Skeletal muscle tissue (tissue), 4 donors: Measurements from ENCODE around the gene PSMC4. TPM values are rescaled to one million over a fixed set of nuclear protein-coding genes. Genes with fewer than 3 reads are reported as not detected.
"Not testable (repeated sequence)": the region's sequence is repeated elsewhere in the genome, so short reads cannot be mapped to it uniquely, and the experiment has no call there.

Experiments used
- H3K27ac ChIP-seq: one replicate; pipeline ENCODE4 v1.7.0; 2013; ENCODE audit warnings: mild to moderate bottlenecking, low read depth, low read length, inconsistent platforms
- H3K27me3 ChIP-seq, 3 donors: one replicate each; pipeline ENCODE4 v1.7.0; 2013; ENCODE audit warnings: low read length in 3 of 3; ENCODE audit not compliant: control insufficient read depth in 3 of 3, insufficient read depth in 3 of 3
- H3K36me3 ChIP-seq, 3 donors: one replicate each; pipeline ENCODE4 v1.7.0; 2013; ENCODE audit warnings: low read length in 3 of 3; ENCODE audit not compliant: control insufficient read depth in 3 of 3, insufficient read depth in 3 of 3
- H3K4me1 ChIP-seq, 3 donors: one replicate each; pipeline ENCODE4 v1.7.0; 2013; ENCODE audit warnings: low read length in 3 of 3, mild to moderate bottlenecking in 3 of 3; ENCODE audit not compliant: control insufficient read depth in 3 of 3, insufficient read depth in 3 of 3
- H3K4me3 ChIP-seq, 3 donors: one replicate each; pipeline ENCODE4 v1.7.0; 2013; ENCODE audit warnings: low read length in 3 of 3
- H3K9ac ChIP-seq, 3 donors: one replicate each; pipeline ENCODE4 v1.7.0; 2013; ENCODE audit warnings: low read length in 3 of 3, mild to moderate bottlenecking in 3 of 3, moderate library complexity in 2 of 3, low read depth in 1 of 3
- H3K9me3 ChIP-seq, 3 donors: one replicate each; pipeline ENCODE4 v1.7.0; 2013; ENCODE audit warnings: low read length in 3 of 3; ENCODE audit not compliant: control insufficient read depth in 3 of 3
- total RNA-seq: library from RNA; depleted of rRNA; stranded (reverse); fragments of >200 nt; gene quantifications from one replicate; pipeline ENCODE4 v1.2.3, GENCODE V29; 2014
- donor health status: Osteomylitis.

The PSMC4 gene
- total RNA-seq, 1 donor from 2014 or later: 37.6 TPM

DNA sequence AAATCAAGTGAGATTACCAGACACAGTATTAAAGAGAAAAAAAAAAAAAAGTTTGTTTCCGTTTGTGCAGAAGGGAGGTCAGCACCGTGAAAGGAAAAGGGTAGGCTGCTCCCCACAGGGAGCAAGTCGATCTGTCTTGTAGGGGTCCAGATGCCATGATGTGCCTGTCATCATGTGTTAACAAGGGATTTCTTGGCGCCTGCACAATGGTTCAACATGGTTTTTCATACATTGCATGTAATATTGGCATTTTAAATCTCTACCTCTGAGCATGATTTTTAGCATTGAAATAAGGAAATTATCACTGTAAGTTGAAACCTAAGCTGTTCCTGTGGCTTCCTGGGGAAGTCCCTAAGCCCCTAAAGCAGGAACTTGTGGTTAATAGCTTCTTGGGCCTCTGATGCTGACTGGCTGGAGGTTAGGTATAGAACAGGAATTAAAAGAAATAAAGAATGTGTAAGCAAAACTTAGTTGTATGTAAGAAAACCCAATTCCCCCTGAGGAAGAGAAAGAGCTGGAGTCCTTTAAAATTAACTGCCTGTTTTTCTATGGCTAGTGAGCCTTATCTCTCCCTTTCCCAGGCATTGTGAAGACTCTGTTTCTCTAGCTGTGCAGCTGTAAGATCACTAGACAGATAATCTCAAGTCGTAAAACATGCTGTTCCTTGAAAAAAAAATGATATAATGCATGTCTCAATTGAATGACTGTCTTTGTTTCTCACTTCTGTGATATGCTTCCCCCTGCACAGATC is 29.2 kb upstream of the PSMC4 start:
- Histone ChIP-seq H3K9ac (no peak overlapping the region), H3K36me3 (no peaks in the 10 kb centered on the region), H3K27ac (no peak overlapping the region), H3K9me3 (no peaks in the 10 kb centered on the region), H3K4me3 (no peak overlapping the region), H3K4me1 (no peaks in the 10 kb centered on the region), H3K27me3 (no peaks in the 10 kb centered on the region)

- Histone ChIP-seq H3K27ac (no peak overlapping the region), H3K27me3 (no peaks in the 10 kb centered on the region)
These were observed 28.6 kb upstream of the PSMC4 start for GRCh38 chr19:39942366-39942730.

DNA sequence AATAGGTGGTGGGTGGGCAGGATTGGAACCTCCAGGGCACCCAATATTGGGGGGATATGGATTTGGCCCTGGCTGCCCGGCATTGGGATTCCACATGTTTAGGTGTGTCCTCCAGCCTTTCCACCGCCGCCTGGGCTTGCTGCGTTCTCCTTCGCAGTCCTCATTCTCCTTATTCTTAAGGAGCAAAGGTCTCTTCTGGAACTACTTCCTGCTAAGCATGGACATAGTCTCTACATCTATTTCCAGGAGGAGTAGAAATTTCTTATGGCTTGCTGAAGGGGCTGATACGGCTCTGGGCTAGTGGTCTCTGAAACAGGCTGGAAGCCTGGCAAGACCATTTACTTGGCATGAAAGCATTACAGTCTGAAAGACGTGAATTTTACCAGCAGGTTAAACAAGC is 27.4 kb upstream of the PSMC4 start:
- no peaks in the 10 kb centered on the region for H3K4me1 ChIP-seq
- H3K27ac ChIP-seq: no peak overlapping the region
- no peaks in the 10 kb centered on the region for H3K27me3 ChIP-seq

More at GRCh38 chr19:39942366-39942730, 28.6 kb upstream of the PSMC4 start:
- Histone ChIP-seq H3K4me3 (no peak overlapping the region), H3K9me3 (no peaks in the 10 kb centered on the region), H3K9ac (no peak overlapping the region), H3K4me1 (no peaks in the 10 kb centered on the region), H3K36me3 (no peaks in the 10 kb centered on the region)

GRCh38 chr19:39946532-39946931 is 24.4 kb upstream of the PSMC4 start:
- peaks cover 0 to 5% (median 0%) of the 10 kb centered on the region in 3 donors for H3K27me3 ChIP-seq
- H3K27ac ChIP-seq: no peak overlapping the region

More for the DNA sequence above, 27.4 kb upstream of the PSMC4 start:
- H3K9me3 ChIP-seq: no peaks in the 10 kb centered on the region
- H3K9ac ChIP-seq: no peak overlapping the region
- H3K36me3 ChIP-seq: no peaks in the 10 kb centered on the region
- no peak overlapping the region for H3K4me3 ChIP-seq

GRCh38 chr19:39949026-39949747 is 21.8 kb upstream of the PSMC4 start:
- Histone ChIP-seq H3K4me1 (no peaks in the 10 kb centered on the region), H3K27me3 (peaks cover 0 to 5% (median 3%) of the 10 kb centered on the region in 3 donors), H3K9ac (no peak overlapping the region), H3K9me3 (no peaks in the 10 kb centered on the region), H3K27ac (no peak overlapping the region), H3K36me3 (no peaks in the 10 kb centered on the region), H3K4me3 (no peak overlapping the region)

More at GRCh38 chr19:39946532-39946931, 24.4 kb upstream of the PSMC4 start:
- no peaks in the 10 kb centered on the region for H3K36me3 ChIP-seq
- H3K9ac ChIP-seq: no peak overlapping the region
- H3K4me3 ChIP-seq: no peak overlapping the region
- H3K9me3 ChIP-seq: no peaks in the 10 kb centered on the region
- H3K4me1 ChIP-seq: no peaks in the 10 kb centered on the region

GRCh38 chr19:39951065-39951650 is 19.8 kb upstream of the PSMC4 start:
- Histone ChIP-seq H3K9ac (no peak overlapping the region), H3K9me3 (no peaks in the 10 kb centered on the region), H3K27me3 (peaks cover 0 to 5% (median 3%) of the 10 kb centered on the region in 3 donors), H3K27ac (no peak overlapping the region), H3K4me1 (no peaks in the 10 kb centered on the region), H3K4me3 (no peak overlapping the region), H3K36me3 (no peaks in the 10 kb centered on the region)

DNA sequence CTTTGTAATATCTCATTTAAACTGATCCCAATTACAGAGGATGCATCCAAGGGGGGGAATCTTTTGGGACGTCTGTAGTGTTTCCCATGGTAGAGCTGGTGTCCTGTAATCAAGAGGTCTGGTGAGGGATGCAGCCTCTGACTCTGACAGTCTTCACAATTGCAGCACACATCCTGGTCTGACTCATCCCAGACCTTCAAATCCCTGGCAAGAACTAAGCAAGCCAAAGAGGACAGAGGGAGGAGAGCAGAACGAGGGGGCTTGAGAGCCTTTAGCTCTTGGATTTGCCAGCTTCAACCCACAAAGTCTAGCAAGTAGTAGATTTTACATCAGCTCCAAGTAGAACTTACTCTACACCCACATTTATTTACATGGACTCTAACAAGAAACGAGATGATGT is 19.3 kb upstream of the PSMC4 start:
- H3K9ac ChIP-seq: no peak overlapping the region
- H3K36me3 ChIP-seq: no peaks in the 10 kb centered on the region
- H3K27me3 ChIP-seq: peaks cover 0 to 5% (median 3%) of the 10 kb centered on the region in 3 donors
- no peaks in the 10 kb centered on the region for H3K4me1 ChIP-seq
- no peak overlapping the region for H3K4me3 ChIP-seq
- no peaks in the 10 kb centered on the region for H3K9me3 ChIP-seq
- no peak overlapping the region for H3K27ac ChIP-seq

- H3K36me3 ChIP-seq: no peaks in the 10 kb centered on the region
- no peaks in the 10 kb centered on the region for H3K4me1 ChIP-seq
- H3K27me3 ChIP-seq: peaks cover 0 to 4% (median 3%) of the 10 kb centered on the region in 3 donors
- no peak overlapping the region for H3K4me3 ChIP-seq
- H3K9ac ChIP-seq: no peak overlapping the region
- H3K9me3 ChIP-seq: no peaks in the 10 kb centered on the region
- H3K27ac ChIP-seq: no peak overlapping the region
These were observed 17.1 kb upstream of the PSMC4 start for GRCh38 chr19:39953915-39954314.

DNA sequence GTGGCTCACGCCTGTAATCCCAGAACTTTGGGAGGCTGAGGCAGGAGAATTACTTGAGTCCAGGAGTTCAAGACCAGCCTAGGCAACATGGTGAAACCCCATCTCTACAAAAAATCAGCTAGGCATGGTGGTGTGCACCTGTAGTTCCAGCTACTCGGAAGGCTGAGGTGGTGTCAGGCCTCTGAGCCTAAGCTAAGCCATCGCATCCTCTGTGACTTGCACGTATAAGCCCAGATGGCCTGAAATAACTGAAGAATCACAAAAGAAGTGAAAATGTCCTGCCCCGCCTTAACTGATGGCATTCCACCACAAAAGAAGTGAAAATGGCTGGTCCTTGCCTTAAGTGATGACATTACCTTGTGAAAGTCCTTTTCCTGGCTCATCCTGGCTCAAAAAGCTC is 13.1 kb upstream of the PSMC4 start:
- not testable (repeated sequence) for H3K4me1 ChIP-seq, H3K9ac ChIP-seq, H3K4me3 ChIP-seq, H3K27ac ChIP-seq, H3K27me3 ChIP-seq, H3K36me3 ChIP-seq, H3K9me3 ChIP-seq

DNA sequence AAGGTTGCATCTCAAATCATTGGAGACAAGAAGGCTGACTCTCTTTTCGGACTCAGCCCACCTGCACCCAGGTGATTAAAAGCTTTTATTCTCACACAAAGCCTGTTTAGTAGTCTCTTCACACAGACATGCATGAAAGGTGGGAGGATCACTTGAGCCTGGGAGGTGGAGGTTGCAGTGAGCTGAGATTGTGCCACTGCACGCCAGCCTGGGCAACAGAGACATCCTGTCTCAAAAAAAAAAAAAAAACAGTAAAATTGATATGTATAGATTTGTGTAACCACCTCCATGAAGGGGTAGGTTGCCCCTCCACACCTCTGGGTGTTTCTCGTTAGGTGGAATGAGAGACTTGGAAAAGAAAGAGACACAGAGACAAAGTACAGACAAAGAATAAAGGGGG is 12.0 kb upstream of the PSMC4 start:
- not testable (repeated sequence) for H3K9ac ChIP-seq, H3K9me3 ChIP-seq, H3K4me3 ChIP-seq, H3K4me1 ChIP-seq, H3K27ac ChIP-seq, H3K36me3 ChIP-seq, H3K27me3 ChIP-seq
